GM19023 (cell line): Measurements from ENCODE around the gene NBL1.

ENCODE experiments used
- ATAC-seq: cut with Tn5 transposase; IDR thresholded peaks from one replicate; pipeline ENCODE4 v1.9.1; 2021; ENCODE audit warnings: mild to moderate bottlenecking, moderate library complexity; ENCODE audit not compliant: unreplicated experiment

The NBL1 gene

DNA sequence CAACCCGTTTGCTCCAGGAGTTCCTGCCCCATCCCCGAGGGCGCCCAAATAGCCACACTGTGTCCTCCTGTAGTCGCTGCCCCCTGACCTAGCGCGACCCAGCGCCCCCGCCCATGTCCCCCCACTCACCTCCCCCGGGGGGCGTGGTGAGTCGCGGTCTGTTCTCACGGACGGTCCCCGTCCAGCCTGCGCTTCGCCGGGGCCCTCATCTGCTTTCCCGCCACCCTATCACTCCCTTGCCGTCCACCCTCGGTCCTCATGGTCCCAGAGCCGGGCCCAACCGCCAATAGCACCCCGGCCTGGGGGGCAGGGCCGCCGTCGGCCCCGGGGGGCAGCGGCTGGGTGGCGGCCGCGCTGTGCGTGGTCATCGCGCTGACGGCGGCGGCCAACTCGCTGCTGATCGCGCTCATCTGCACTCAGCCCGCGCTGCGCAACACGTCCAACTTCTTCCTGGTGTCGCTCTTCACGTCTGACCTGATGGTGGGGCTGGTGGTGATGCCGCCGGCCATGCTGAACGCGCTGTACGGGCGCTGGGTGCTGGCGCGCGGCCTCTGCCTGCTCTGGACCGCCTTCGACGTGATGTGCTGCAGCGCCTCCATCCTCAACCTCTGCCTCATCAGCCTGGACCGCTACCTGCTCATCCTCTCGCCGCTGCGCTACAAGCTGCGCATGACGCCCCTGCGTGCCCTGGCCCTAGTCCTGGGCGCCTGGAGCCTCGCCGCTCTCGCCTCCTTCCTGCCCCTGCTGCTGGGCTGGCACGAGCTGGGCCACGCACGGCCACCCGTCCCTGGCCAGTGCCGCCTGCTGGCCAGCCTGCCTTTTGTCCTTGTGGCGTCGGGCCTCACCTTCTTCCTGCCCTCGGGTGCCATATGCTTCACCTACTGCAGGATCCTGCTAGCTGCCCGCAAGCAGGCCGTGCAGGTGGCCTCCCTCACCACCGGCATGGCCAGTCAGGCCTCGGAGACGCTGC is 21.7 kb downstream of the NBL1 start:
- no peak for ATAC-seq

DNA sequence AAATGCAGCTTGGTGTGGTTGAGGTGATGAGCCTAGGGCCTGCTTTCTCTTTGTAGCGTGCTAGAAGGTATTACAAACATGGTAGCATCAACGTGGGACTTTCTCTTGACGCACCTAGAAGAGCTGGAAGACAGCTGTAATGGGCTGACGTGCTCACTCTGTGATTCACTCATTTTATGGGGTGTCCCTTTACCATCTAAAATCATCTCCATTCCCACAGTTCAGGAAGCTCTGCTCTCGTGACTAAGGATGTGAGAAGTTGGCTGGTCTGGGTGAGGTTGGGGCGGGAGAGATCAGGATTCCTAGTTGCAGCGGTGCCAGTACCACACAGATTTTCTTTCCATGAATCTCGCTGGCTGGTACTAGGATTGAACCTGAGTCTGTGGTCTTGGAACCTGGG is 24.8 kb downstream of the NBL1 start:
- ATAC-seq: no peak

DNA sequence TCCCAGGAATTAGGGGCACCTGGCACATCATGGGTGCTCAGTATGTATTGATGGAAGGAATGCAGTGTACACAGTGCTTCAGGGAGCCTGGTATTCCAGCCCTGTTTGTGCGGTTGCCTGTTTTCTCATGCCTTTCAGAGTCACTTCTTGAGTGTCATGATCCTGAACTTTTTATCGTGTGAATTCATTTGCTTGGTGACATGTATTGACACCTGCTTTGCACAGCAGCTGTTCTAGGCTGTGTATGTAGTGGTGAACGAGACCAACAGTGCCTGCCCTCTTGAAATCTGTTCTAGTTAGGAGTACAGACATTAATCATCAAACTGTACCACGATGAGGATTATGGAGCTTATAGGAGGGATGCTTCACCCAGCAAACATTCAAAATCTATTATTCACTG is 26.7 kb downstream of the NBL1 start:
- no peak for ATAC-seq

DNA sequence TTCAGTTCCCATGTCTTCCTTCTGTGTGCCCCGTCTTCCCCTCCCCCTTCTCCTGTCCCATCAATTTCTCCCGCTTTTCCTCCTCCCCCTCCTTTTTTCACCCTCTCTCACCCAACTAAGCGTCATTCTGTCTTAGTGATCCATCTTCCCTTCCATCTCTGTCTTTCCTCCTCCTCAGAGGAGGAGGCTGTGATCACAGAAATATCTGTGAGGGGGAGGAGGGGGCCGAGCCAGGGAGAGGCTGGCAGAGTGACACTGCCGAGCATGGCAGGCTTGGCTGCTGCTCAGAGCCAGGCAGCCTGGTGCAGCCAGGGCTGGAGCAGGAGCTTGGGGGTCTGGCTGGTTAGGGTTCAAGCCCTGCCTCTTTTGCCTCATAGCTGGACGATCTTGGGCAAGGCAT is 28.1 kb downstream of the NBL1 start:
- ATAC-seq: no peak

DNA sequence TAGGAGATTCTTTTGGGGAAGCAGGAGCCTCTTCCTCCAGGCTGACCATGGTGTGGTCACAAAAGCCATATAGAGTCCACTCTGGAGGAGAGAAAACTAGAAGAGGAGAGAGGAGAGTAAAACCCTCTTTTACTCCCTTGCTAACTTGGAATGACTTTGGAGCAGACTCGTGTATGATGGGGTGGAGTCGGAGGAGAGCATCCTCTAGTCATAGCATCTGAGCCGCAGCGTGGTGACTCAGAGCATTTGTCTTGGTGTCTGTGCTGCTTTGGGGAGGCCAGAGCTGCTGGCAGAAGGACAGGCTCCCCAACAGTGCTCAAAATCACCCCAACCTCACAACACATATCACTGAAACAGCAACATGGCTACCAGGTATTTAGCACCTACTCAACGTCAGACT is 31.7 kb downstream of the NBL1 start:
- no peak for ATAC-seq

DNA sequence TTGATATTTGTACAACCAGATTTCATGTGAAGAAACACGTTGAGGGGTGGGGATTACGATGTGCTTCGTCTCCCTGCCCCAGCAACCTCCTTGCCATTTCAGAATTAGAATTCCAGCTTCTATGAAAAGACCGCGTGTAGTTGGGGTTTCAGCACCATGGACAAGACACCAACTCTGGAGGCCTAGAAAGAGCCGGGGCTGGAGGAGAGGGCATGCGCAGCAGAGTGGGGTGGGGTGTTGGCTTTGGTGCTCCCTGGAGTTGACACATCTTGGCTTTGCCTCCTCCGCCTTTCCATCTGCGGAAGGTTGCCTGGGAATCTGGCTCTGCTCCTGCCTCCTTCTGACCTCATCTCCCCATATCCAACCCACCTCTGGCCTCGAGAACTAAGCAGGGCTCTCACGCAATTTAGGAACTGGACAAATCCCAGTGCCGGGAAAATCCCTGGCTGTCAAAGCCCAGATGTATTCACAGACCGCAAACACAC is 32.4 kb downstream of the NBL1 start:
- no peak for ATAC-seq

DNA sequence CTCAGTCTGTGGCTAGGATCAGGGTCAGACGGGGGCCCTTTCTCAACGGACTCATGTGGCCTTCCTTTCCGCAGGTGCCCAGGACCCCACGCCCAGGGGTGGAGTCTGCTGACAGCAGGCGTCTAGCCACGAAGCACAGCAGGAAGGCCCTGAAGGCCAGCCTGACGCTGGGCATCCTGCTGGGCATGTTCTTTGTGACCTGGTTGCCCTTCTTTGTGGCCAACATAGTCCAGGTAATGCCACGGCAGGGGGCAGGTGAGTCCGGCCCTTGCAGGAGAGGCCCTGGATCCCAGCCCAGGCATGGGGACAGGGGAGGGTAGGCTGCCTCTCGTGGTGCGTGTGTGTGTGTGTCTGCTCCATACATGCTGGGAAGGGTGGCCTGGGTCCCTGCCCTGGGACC is 34.4 kb downstream of the NBL1 start:
- no peak for ATAC-seq

DNA sequence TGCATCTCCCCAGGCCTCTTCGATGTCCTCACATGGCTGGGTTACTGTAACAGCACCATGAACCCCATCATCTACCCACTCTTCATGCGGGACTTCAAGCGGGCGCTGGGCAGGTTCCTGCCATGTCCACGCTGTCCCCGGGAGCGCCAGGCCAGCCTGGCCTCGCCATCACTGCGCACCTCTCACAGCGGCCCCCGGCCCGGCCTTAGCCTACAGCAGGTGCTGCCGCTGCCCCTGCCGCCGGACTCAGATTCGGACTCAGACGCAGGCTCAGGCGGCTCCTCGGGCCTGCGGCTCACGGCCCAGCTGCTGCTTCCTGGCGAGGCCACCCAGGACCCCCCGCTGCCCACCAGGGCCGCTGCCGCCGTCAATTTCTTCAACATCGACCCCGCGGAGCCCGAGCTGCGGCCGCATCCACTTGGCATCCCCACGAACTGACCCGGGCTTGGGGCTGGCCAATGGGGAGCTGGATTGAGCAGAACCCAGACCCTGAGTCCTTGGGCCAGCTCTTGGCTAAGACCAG is 34.9 kb downstream of the NBL1 start:
- no peak for ATAC-seq

DNA sequence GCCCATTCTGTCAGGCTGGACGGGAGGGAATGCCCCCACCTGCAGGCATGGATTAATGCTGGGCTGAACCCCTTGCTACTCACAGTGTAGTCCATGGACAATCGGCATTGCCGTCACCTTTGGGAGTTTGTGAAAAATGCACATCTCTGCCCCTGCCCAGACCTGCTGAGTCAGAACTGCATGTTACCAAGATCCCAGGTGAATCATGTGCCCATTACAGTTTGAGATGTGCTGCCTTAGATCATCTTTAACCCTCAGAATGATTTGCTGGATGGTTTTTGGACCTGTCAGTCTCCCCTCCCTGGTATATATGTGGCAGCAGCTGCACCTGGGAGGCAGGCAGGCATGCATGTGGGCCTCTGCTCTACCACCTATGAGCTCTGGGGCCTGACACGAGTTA is 35.6 kb downstream of the NBL1 start:
- ATAC-seq: no peak

DNA sequence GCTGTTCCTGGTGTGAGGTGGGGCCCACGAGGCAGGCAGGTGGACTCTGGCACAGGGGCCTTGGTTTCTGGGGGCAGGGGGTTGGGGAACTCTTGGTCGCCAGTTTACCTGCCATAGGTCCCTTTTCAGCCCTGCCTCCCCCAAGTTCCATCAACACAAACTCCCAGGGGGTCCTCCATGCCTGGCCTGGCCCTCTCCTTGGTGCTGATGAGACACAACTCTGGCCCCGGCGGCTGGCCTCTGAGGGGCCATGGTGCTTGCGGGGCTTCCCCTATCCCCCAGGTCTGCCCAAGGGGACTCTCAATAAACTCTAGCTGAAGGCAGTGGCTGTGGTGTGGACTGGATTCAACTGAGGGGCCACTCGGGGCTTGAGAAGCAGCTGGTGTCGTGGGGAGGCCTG is 36.5 kb downstream of the NBL1 start:
- ATAC-seq: no peak

DNA sequence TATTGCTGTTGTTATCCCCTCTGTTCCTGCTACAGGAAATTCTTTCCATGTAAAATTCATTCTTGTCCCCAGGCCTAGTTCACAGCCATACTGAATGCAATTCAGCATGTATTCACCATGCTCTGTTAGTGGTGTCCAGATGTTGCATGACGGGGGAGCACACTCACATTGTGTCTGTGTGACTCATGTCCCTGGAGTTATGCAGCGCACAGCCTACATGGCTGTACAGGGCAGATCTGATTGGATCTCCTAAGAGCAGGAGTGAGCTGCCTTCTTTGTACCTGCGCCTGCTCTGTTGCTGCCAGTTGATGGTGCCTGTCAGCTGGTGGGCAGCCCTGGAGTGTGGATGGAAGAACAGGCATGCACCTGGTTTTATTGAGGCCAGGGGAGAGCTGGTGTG is 38.1 kb downstream of the NBL1 start:
- ATAC-seq: no peak

DNA sequence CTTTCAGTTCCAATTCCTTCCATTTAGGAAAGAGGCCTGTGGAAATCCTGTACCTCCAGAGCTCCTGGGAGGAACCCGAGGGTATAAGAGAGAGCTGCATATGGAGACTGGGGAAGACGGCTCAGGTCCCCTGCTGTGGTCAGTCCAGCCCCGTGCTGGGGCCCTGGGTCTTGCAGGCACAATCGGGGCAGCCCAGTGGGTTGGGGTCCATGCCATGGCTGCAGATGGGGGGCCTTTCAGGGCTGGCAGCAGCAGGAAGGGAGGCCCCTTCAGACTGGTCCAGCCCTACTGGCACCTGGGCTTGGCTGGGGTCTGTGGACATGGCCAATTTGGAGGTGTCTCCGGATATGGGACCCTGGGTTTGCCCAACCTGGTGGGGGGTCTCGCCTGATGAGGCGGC is 38.8 kb downstream of the NBL1 start:
- no peak for ATAC-seq

DNA sequence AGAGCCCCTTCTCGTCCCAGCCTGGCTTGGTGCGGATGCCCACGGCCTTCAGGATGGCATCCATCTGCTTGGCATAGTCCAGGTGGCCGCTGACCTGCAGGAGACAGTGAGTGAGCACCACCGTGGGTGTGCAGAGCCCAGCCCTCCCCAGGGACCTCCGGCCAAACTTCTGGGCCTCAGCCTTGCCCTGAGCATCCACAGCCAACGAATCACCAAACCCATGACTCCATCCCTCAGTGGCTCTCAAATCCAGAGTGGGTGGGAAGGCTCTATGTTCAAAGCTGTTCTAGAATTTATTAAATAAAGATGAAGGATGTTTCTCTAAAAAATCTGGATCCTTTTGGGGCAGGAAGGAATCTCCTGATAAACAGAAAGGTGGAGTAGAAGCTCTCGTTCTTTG is 39.2 kb downstream of the NBL1 start:
- ATAC-seq: no peak

DNA sequence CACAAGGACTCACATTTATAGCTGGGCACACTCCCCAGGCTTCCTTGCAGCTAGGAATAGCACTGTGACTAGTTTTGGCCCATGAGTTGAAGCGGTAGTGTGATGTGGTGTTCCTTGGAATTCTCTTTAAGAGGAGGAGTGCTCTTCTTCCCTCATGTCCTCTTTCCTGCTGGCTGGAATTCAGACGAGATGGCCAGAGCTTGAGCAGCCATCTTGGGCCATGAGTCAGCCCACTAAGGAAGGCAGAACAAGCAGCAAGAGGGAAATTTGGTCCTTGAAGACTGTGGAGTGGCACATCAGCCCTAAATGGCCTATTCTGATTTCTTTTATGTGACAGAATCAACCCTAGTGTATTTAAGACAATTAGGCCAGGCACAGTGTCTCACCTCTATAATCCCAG is 40.6 kb downstream of the NBL1 start:
- no peak for ATAC-seq

DNA sequence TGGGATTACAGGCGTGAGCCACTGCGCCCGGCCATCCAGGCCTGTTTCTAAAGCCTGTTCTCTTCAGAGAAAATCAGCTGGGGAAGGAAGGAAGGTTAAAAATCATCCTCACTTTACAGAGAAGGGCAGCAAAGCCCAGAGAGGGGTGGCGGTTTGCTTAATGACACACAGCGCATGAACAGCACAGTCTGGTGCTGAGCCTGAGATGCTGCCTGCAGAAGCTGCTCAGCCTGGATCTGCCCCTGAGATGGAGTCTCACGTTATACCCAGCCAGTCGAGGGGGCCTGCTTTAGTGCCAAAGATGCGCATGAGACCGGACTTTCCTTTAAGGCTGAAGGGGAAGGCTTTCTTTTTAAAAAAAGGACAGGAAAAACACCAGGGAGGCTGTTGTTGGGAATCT is 41.9 kb downstream of the NBL1 start:
- ATAC-seq: no peak

DNA sequence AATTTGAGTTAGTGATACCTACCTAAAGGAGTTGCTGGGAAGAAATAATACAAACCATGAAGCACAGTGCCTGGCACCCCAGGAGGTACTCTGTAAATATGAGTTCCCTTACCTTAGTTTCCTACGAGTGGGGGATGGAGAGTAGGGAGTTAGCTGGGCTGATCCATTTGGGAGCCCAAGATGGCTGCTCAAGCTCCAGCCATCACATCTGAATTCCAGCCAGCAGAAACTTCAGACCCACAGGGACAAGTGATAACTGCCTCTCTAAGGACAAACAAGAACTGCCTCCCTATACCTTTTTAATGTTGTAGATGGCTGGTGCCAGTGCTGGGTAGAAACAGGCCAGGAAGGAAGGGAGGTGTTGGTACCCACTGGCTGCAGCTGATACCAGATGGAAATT is 43.3 kb downstream of the NBL1 start:
- no peak for ATAC-seq

DNA sequence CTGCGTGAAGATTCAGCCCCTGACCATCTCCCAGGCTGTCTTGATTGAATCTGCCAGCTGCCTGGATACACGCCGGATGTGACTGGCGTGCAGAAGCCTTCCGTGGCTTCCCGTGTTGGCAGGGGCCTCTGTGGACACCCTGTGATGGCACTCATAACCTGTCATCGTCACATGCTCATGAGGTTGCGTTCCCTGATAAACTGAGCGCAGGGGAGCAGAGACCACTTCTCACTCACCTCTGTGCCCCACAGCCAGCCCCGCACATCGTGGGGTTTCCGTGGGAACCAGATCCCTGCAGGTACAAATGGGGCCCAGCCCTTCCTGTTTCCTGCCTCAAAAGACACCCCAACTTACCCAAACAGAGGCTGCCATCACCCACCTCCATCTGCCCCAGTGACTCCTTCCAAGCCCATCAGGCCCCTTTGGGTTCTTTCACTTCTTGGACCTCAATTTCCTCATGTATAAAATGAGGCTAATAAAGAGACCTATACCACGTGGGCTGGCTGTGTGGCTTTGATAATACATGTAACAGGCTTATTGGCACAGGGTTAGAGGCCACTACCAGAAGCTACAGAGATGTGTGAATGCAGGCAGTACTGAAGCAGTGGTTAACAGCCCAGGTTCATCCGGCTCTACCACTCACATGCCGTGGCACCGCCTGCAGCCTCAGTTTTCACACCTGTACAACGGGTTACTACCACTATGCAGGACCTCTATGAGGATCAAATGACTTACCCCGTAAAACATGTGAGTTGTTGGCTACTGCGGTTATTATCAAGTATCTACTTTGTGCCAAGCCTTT is 44.1 kb downstream of the NBL1 start:
- no peak for ATAC-seq

DNA sequence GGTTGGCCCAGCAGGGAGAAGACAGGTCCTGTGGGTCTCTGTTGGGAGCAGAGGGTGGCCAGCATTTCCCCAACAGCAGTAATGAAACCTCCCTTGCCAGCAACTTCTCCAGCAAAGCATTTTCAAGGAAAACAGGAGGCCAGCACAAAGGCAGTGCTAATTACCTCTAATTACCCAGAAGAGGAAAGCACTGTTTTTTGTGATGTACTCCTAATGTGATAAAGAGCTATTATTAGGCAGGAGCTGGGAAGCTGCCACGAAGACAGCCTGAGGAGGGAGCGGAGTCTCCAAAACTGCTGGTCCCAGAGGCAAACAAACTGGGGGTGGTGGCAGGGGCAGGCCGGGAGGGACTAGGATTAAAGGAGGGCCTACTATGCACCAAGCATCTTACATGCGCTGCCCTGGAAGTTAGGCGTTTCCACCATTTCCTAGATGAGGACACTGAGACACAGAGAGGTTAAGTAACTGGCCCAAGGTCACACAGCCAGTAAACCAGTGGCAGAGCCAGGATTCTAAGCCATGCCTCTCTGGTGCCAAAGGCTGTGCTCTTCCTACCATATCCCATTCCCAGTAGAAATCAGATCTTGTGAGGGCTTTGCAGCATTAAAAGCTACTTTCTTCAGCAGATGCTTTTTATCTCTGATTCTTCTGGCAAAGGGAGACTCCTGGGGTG is 45.1 kb downstream of the NBL1 start:
- no peak for ATAC-seq

DNA sequence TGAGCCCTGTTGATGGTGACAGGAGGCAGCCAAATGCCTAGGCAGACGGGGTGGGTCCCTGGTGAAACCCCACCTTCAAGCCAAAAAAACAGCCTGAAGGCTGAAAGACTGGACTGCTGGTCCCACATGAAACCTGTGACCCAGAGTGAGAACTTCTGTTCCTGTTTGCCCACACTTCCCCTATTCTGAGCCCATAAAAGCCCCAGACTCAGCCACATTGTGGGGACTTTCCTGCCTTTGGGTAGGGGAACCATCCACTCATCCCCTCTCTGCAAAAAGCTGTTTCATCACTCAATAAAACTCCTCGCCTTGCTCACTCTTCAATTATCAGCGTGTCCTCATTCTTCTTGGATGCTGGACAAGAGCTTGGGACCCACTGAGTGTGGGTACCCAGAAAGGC is 45.7 kb downstream of the NBL1 start:
- ATAC-seq: no peak

DNA sequence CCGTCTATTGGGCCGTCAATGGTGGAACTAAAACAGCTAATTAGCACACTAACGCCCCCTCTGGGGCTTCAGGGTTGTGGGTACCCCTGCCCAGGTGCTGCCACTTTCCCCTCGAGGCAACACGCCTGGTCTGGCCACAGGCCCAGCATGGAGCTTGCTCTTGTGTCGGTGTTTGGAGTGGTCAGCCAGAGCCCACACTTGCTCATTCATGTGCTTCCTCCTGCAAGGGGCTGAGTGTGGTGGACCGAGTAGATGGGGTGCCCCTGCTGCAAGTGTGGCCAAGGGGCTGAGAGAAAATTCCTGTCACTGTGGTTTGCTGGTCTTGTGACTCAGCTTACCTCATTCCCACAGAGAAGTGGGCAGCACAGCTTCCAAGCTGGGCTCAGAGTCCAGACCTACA is 46.2 kb downstream of the NBL1 start:
- ATAC-seq: no peak

DNA sequence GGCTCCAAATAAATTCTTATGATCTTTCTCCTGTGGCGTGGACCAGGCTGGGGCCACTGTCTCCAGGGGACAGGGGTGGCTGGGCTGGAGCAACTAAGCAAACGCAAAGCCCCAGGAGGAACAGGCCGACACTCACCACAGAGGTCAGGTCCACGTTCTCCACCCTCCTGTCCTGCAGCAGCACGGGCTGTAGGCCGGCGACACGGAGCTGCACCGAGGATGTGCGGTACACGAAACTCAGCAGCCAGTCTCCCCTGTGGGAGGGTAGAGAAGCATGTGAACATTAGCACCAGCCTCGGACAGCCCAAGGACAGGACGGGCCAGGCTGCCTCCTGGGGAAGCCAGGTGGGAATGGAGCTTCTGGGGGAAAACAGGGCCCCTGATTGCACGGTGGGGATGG is 50.2 kb downstream of the NBL1 start:
- no peak for ATAC-seq
